CD4-positive, alpha-beta T cell (primary cell): Measurements from ENCODE around the gene IFNAR1. TPM values are rescaled to one million over a fixed set of nuclear protein-coding genes. Genes with fewer than 3 reads are reported as not detected.

Source experiments
- ATAC-seq: fragments of 200-7000 bp; cut with Tn5 transposase; one replicate; pipeline ENCODE4 v1.10.0; 2022; ENCODE audit warnings: mild to moderate bottlenecking; ENCODE audit not compliant: poor library complexity
- CTCF ChIA-PET: fragments of 350-600 bp; sonication (Branson Sonifier 250); formaldehyde crosslinking; loops from one replicate; lab custom pipeline; 2021; ENCODE audit warnings: antibody characterized with exemption, inconsistent platforms; lab: Charles Lee
- POLR2A ChIA-PET: fragments of 350-600 bp; sonication (Branson Sonifier 250); formaldehyde crosslinking; loops from one replicate; lab custom pipeline; 2021; ENCODE audit warnings: antibody characterized with exemption, inconsistent platforms; lab: Charles Lee
- DNase-seq, 14 experiments: peaks; one replicate each; pipeline ENCODE4 v3.0.0-alpha.2; 2013 to 2020; ENCODE audit warnings: mixed read lengths in 2 of 14
- H3K27ac ChIP-seq, 2 donors: one replicate each; pipeline versions ENCODE4 v1.5.1 to v1.7.0; 2013; ENCODE audit warnings: low read length in 2 of 2, low read depth in 1 of 2, mild to moderate bottlenecking in 1 of 2
- H3K27me3 ChIP-seq, 2 experiments: 1 replicate in 1 of 2; 2 replicates in 1 of 2; pipeline versions ENCODE4 v1.6.1 to v1.7.0; 2013; ENCODE audit warnings: low read length in 2 of 2, control low read depth in 1 of 2, mild to moderate bottlenecking in 1 of 2, moderate library complexity in 1 of 2; ENCODE audit not compliant: insufficient read depth in 2 of 2, control insufficient read depth in 1 of 2
- H3K36me3 ChIP-seq: one replicate; pipeline ENCODE4 v1.6.1; 2013; ENCODE audit warnings: low read length, control low read depth; ENCODE audit not compliant: insufficient read depth
- H3K4me1 ChIP-seq: one replicate; pipeline ENCODE4 v1.6.1; 2013; ENCODE audit warnings: low read length, control low read depth; ENCODE audit not compliant: insufficient read depth
- H3K4me3 ChIP-seq: one replicate; pipeline ENCODE4 v1.5.1; 2013; ENCODE audit warnings: mild to moderate bottlenecking, low read length, moderate library complexity
- H3K9me3 ChIP-seq, 2 experiments: 1 replicate in 1 of 2; 2 replicates in 1 of 2; pipeline versions ENCODE4 v1.6.1 to v1.7.0; 2013; ENCODE audit warnings: low read length in 2 of 2, mild to moderate bottlenecking in 2 of 2, control low read depth in 1 of 2, moderate library complexity in 1 of 2; ENCODE audit not compliant: control insufficient read depth in 1 of 2, insufficient read depth in 1 of 2
- H3K27ac Mint-ChIP-seq: one replicate; pipeline ENCODE4 v1.8.0; 2020; ENCODE audit warnings: mixed read lengths
- H3K27me3 Mint-ChIP-seq: one replicate; pipeline ENCODE4 v1.8.0; 2021; ENCODE audit warnings: mixed read lengths
- H3K36me3 Mint-ChIP-seq: one replicate; pipeline ENCODE4 v1.8.0; 2021; ENCODE audit warnings: low read depth, mixed read lengths
- H3K4me1 Mint-ChIP-seq: one replicate; pipeline ENCODE4 v1.8.0; 2021; ENCODE audit warnings: low read depth, mixed read lengths
- H3K4me3 Mint-ChIP-seq: one replicate; pipeline ENCODE4 v1.8.0; 2020; ENCODE audit warnings: mild to moderate bottlenecking, mixed read lengths
- H3K9me3 Mint-ChIP-seq: one replicate; pipeline ENCODE4 v1.8.0; 2020; ENCODE audit warnings: mixed read lengths
- CTCF ChIP-seq: fragments of 200-600 bp; IDR thresholded peaks from one replicate; pipeline ENCODE4 v1.8.0; 2022; ENCODE audit warnings: antibody characterized with exemption, mild to moderate bottlenecking
- intact Hi-C, 2 experiments: fragments of 100-400 bp; cut with DNase I in 1 of 2; cut with micrococcal nuclease in 1 of 2; formaldehyde crosslinking; loops; one replicate each; pipeline versions ENCODE4 v1.15.1 to v1.9.0; 2023 to 2025; cut with DNase I, micrococcal nuclease
- total RNA-seq, 174 experiments: library from RNA in 2 of 174; stranded (reverse) in 2 of 174; gene quantifications; one replicate each; pipeline ENCODE4 v1.2.3 and lab custom pipeline; 2021 to 2026

IFNAR1 gene
- total RNA-seq, 2 experiments from 2014 or later, result 20.4 to 26.8 TPM

DNA sequence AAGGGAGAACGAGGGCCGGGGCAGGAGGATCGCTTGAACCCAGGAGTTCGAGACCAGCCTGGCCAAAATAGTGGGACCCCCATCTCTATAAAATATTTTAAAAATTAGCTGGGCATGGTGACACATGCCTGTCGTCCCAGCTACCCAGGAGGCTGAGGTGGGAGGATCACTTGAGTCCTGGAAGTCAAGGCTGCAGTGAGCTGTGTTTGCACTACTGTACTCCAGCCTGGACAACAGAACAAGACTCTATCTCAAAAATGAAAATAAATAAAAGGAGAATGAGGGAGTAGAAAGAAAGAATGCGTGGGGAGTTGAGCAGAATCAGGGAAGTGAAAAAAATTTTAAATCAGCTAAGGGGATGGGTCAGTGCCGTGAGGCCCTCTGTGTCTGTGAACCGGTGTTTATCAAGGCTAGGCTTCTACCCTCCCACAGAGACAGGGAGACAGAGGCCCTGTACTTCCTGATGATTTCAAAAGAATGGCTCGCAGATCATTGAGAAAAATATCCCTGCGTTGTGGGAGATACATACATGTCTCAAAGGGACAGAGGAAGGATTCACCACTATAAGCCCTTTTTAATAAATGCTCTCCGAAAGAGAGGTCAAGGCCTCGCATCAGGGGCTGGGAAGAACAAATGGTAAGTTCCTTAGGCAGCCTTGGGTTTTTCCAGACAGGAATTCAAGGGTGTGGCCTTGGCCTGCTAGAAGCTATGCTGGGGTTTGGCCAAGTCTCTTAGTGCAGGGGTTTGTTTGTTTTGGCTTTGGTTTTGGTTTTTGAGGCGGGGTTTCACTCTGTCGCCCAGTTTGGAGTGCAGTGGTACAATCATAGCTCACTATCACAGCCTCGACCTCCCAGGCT, 37.9 kb upstream of the IFNAR1 start:
- ATAC-seq (no peak), DNase-seq (no peak)
- no peaks in the 10 kb centered on the region for H3K27me3 Mint-ChIP-seq
- no peak overlapping the region for H3K27ac ChIP-seq
- H3K27ac Mint-ChIP-seq, result no peak overlapping the region
- CTCF ChIA-PET, result interaction anchor here (0.6 to 1.2 kb wide), 4 partner anchors 13 to 651 kb away, joined by 3 read pairs; no protein-coding TSS in a partner anchor
- POLR2A ChIA-PET, result no interaction called here
- H3K27me3 ChIP-seq, result no peaks in the 10 kb centered on the region
- no peaks in the 10 kb centered on the region for H3K9me3 Mint-ChIP-seq
- no peak overlapping the region for H3K4me3 ChIP-seq
- H3K4me1 Mint-ChIP-seq, result peaks cover 8% of the 10 kb centered on the region
- peaks cover 84% of the 10 kb centered on the region for H3K36me3 ChIP-seq
- no peak for TF ChIP-seq CTCF
- H3K4me1 ChIP-seq, result no peaks in the 10 kb centered on the region
- no peak overlapping the region for H3K4me3 Mint-ChIP-seq
- intact Hi-C loops, result no loop called here
- H3K36me3 Mint-ChIP-seq, result peaks cover 81% of the 10 kb centered on the region
- H3K9me3 ChIP-seq, result no peaks in the 10 kb centered on the region

DNA sequence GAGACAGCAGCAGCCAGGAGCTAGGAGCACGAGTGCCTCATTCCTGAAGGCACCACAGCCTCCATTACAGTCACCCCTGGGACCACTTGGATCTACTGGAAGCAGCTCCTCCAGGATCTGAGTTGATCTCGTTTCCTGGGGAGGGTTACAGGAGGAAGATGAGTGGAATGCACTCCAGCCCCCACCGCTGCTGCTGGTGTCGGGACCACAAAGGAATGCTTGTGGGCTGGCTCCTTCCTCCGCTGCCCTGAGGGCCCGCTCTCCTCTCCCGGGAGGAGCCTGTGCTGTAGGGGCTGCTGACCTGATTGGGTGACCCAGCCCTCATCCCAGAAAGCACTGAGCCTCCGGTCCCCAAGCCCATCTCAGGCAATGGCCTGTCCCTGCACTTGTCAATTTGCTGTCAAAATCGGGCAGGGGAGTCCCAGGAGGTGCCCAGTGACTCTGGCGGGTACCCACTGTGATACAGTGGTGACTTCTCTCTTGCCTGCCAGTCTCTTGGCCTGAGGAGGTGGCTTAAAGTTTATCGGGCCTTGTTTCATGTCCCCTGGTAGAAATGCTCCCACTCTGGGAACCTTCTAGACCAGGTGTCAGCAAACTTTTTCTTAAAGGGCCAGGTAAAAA, 35.5 kb upstream of the IFNAR1 start:
- Histone ChIP-seq H3K36me3 (peaks cover 82% of the 10 kb centered on the region), H3K4me3 (no peak overlapping the region), H3K4me1 (peaks cover 17% of the 10 kb centered on the region), H3K27ac (no peak overlapping the region), H3K9me3 (no peaks in the 10 kb centered on the region), H3K27me3 (no peaks in the 10 kb centered on the region)
- ATAC-seq, result no peak
- TF ChIP-seq CTCF, result no peak
- H3K4me3 Mint-ChIP-seq, result no peak overlapping the region
- peaks cover 26% of the 10 kb centered on the region for H3K4me1 Mint-ChIP-seq
- POLR2A ChIA-PET, result interaction anchor here (1.0 kb wide), 1 partner anchor 31 kb away, joined by 4 read pairs; no protein-coding TSS in a partner anchor
- no peaks in the 10 kb centered on the region for H3K27me3 Mint-ChIP-seq
- no peaks in the 10 kb centered on the region for H3K9me3 Mint-ChIP-seq
- no peak for DNase-seq
- intact Hi-C loops, result no loop called here
- no peak overlapping the region for H3K27ac Mint-ChIP-seq
- H3K36me3 Mint-ChIP-seq, result peaks cover 86% of the 10 kb centered on the region
- CTCF ChIA-PET, result interaction anchor here (0.6 kb wide), 1 partner anchor 28 kb away, joined by 4 read pairs; no protein-coding TSS in a partner anchor

- H3K9me3 ChIP-seq, result no peaks in the 10 kb centered on the region
- Mint-ChIP-seq H3K36me3 (peaks cover 82% of the 10 kb centered on the region), H3K27me3 (no peaks in the 10 kb centered on the region), H3K27ac (no peak overlapping the region), H3K9me3 (no peaks in the 10 kb centered on the region), H3K4me3 (no peak overlapping the region), H3K4me1 (peaks cover 32% of the 10 kb centered on the region)
- DNase-seq, result no peak
- intact Hi-C loops, result loop anchor here in 1 of 2 experiments (10.0 kb wide), 1 partner anchor 56 kb away; no protein-coding TSS in a partner anchor
- ATAC-seq, result no peak
- peaks cover 77% of the 10 kb centered on the region for H3K36me3 ChIP-seq
- ChIA-PET POLR2A (no interaction called here), CTCF (no interaction called here)
- no peak for TF ChIP-seq CTCF
- no peaks in the 10 kb centered on the region for H3K27me3 ChIP-seq
- H3K4me3 ChIP-seq, result no peak overlapping the region
- H3K4me1 ChIP-seq, result peaks cover 18% of the 10 kb centered on the region
- no peak overlapping the region for H3K27ac ChIP-seq
Observed at GRCh38 chr21:33290441-33290840, 34.3 kb upstream of the IFNAR1 start.
